ENCODE data around the gene DLX5. TPM values are rescaled to one million over a fixed set of nuclear protein-coding genes. Genes with fewer than 3 reads are reported as not detected.
"Not testable (repeated sequence)": the region's sequence is repeated elsewhere in the genome, so short reads cannot be mapped to it uniquely, and the experiment has no call there.

DLX5 gene
- total RNA-seq (under 1 TPM in 1 of 2 donors, not detected in 1; 0.50 TPM), polyA plus RNA-seq (ENCODE audit: insufficient read length in 2 of 2) (not detected)
- long read RNA-seq, donor 1, result 0 reads
- long read RNA-seq, donor 2, result 0 reads
- long read RNA-seq, donor 3, result 0 reads
- long read RNA-seq, donor 4, partial matches to known transcripts, result 0 of 6 reads
- long read RNA-seq, donor 4, other reads (novel, unspliced or antisense), result 0 of 6 reads

GRCh38 chr7:97024209-97025129 is at the start of gene DLX5:
Gene DLX5, minus strand, starts transcription at chr7:97024831. Its CDS starts 208 bp downstream, at chr7:97024623.
- H3K9me3 ChIP-seq (ENCODE audit: control insufficient read depth, insufficient read depth, low read length), result no peaks in the 10 kb centered on the region
- no peaks in the 10 kb centered on the region for H3K36me3 ChIP-seq (ENCODE audit: control insufficient read depth, insufficient read depth, low read length)
- H3K27me3 ChIP-seq (ENCODE audit: control insufficient read depth, insufficient read depth, low read length), result peaks cover 86% of the 10 kb centered on the region
- H3K4me3 ChIP-seq (ENCODE audit: low read depth, low read length), result peak within 1 kb of the TSS; percentile 36
- H3K27ac ChIP-seq (ENCODE audit: low read depth, low read length), result no peak within 1 kb of the TSS
- DNase-seq (ENCODE audit: low read depth in 4 of 6, low spot score in 6 of 6), result peak in 2 of 6 donors; percentile 44 to 76
- H3K4me1 ChIP-seq (ENCODE audit: control insufficient read depth, insufficient read depth, low read length), result peaks cover 51% of the 10 kb centered on the region
- 2% methylated on average over 49 of the region's 60 CpGs for WGBS (ENCODE audit: insufficient coverage)

GRCh38 chr7:97072025-97072424 is 47.4 kb upstream of the DLX5 start:
- H3K4me1 ChIP-seq (ENCODE audit: control insufficient read depth, insufficient read depth, low read length); DNase-seq (ENCODE audit: low read depth in 4 of 6, low spot score in 6 of 6); H3K36me3 ChIP-seq (ENCODE audit: control insufficient read depth, insufficient read depth, low read length); H3K9me3 ChIP-seq (ENCODE audit: control insufficient read depth, insufficient read depth, low read length); H3K27ac ChIP-seq (ENCODE audit: low read depth, low read length); H3K27me3 ChIP-seq (ENCODE audit: control insufficient read depth, insufficient read depth, low read length); H3K4me3 ChIP-seq (ENCODE audit: low read depth, low read length): not testable (repeated sequence)
- no CpG with 5 or more reads among the region's 2 CpGs for WGBS (ENCODE audit: insufficient coverage)

- no peak overlapping the region for H3K27ac ChIP-seq (ENCODE audit: low read depth, low read length)
- 52% methylated on average over 3 of the region's 5 CpGs for WGBS (ENCODE audit: insufficient coverage)
- H3K36me3 ChIP-seq (ENCODE audit: control insufficient read depth, insufficient read depth, low read length), result no peaks in the 10 kb centered on the region
- H3K4me3 ChIP-seq (ENCODE audit: low read depth, low read length), result no peak overlapping the region
- H3K27me3 ChIP-seq (ENCODE audit: control insufficient read depth, insufficient read depth, low read length), result no peaks in the 10 kb centered on the region
- DNase-seq (ENCODE audit: low read depth in 4 of 6, low spot score in 6 of 6), result peak; percentile 2 to 86 (median 30)
- H3K4me1 ChIP-seq (ENCODE audit: control insufficient read depth, insufficient read depth, low read length), result no peaks in the 10 kb centered on the region
- H3K9me3 ChIP-seq (ENCODE audit: control insufficient read depth, insufficient read depth, low read length), result no peaks in the 10 kb centered on the region
Measured at GRCh38 chr7:97064972-97065587, 40.4 kb upstream of the DLX5 start.

GRCh38 chr7:97064020-97064419 is 39.4 kb upstream of the DLX5 start:
- Histone ChIP-seq H3K4me3 (ENCODE audit: low read depth, low read length) (no peak overlapping the region), H3K9me3 (ENCODE audit: control insufficient read depth, insufficient read depth, low read length) (no peaks in the 10 kb centered on the region), H3K27ac (ENCODE audit: low read depth, low read length) (no peak overlapping the region), H3K36me3 (ENCODE audit: control insufficient read depth, insufficient read depth, low read length) (no peaks in the 10 kb centered on the region), H3K4me1 (ENCODE audit: control insufficient read depth, insufficient read depth, low read length) (no peaks in the 10 kb centered on the region), H3K27me3 (ENCODE audit: control insufficient read depth, insufficient read depth, low read length) (no peaks in the 10 kb centered on the region)
- no CpG with 5 or more reads among the region's 3 CpGs for WGBS (ENCODE audit: insufficient coverage)
- no peak for DNase-seq (ENCODE audit: low read depth in 4 of 6, low spot score in 6 of 6)

GRCh38 chr7:97043281-97043680 is 18.6 kb upstream of the DLX5 start:
- 88% methylated on average over 1 of the region's 2 CpGs for WGBS (ENCODE audit: insufficient coverage)
- no peaks in the 10 kb centered on the region for H3K9me3 ChIP-seq (ENCODE audit: control insufficient read depth, insufficient read depth, low read length)
- no peak for DNase-seq (ENCODE audit: low read depth in 4 of 6, low spot score in 6 of 6)
- H3K4me3 ChIP-seq (ENCODE audit: low read depth, low read length), result no peak overlapping the region
- no peaks in the 10 kb centered on the region for H3K36me3 ChIP-seq (ENCODE audit: control insufficient read depth, insufficient read depth, low read length)
- H3K27me3 ChIP-seq (ENCODE audit: control insufficient read depth, insufficient read depth, low read length), result no peaks in the 10 kb centered on the region
- no peak overlapping the region for H3K27ac ChIP-seq (ENCODE audit: low read depth, low read length)
- no peaks in the 10 kb centered on the region for H3K4me1 ChIP-seq (ENCODE audit: control insufficient read depth, insufficient read depth, low read length)

- no peaks in the 10 kb centered on the region for H3K27me3 ChIP-seq (ENCODE audit: control insufficient read depth, insufficient read depth, low read length)
- H3K9me3 ChIP-seq (ENCODE audit: control insufficient read depth, insufficient read depth, low read length), result no peaks in the 10 kb centered on the region
- 86% methylated on average over 2 of the region's 5 CpGs for WGBS (ENCODE audit: insufficient coverage)
Measured at GRCh38 chr7:97039374-97040065, 14.9 kb upstream of the DLX5 start.

GRCh38 chr7:97034213-97034852 is 9.7 kb upstream of the DLX5 start:
- H3K4me3 ChIP-seq (ENCODE audit: low read depth, low read length); H3K4me1 ChIP-seq (ENCODE audit: control insufficient read depth, insufficient read depth, low read length); H3K27me3 ChIP-seq (ENCODE audit: control insufficient read depth, insufficient read depth, low read length); H3K9me3 ChIP-seq (ENCODE audit: control insufficient read depth, insufficient read depth, low read length); DNase-seq (ENCODE audit: low read depth in 4 of 6, low spot score in 6 of 6); H3K27ac ChIP-seq (ENCODE audit: low read depth, low read length); H3K36me3 ChIP-seq (ENCODE audit: control insufficient read depth, insufficient read depth, low read length): not testable (repeated sequence)
- WGBS (ENCODE audit: insufficient coverage), result 92% methylated on average over 25 of the region's 30 CpGs

More at GRCh38 chr7:97039374-97040065, 14.9 kb upstream of the DLX5 start:
- no peaks in the 10 kb centered on the region for H3K36me3 ChIP-seq (ENCODE audit: control insufficient read depth, insufficient read depth, low read length)
- H3K4me3 ChIP-seq (ENCODE audit: low read depth, low read length), result no peak overlapping the region
- no peaks in the 10 kb centered on the region for H3K4me1 ChIP-seq (ENCODE audit: control insufficient read depth, insufficient read depth, low read length)
- no peak overlapping the region for H3K27ac ChIP-seq (ENCODE audit: low read depth, low read length)
- no peak for DNase-seq (ENCODE audit: low read depth in 4 of 6, low spot score in 6 of 6)

GRCh38 chr7:97027427-97028234 is 3.0 kb upstream of the DLX5 start:
- peaks cover 32% of the 10 kb centered on the region for H3K4me1 ChIP-seq (ENCODE audit: control insufficient read depth, insufficient read depth, low read length)
- peak in 5 of 6 donors; percentile 70 to 96 (median 81) for DNase-seq (ENCODE audit: low read depth in 4 of 6, low spot score in 6 of 6)
- no peaks in the 10 kb centered on the region for H3K36me3 ChIP-seq (ENCODE audit: control insufficient read depth, insufficient read depth, low read length)
- WGBS (ENCODE audit: insufficient coverage), result under 1% methylated on average over 11 of the region's 23 CpGs
- peak overlapping the region; percentile 45 for H3K4me3 ChIP-seq (ENCODE audit: low read depth, low read length)
- no peak overlapping the region for H3K27ac ChIP-seq (ENCODE audit: low read depth, low read length)
- H3K9me3 ChIP-seq (ENCODE audit: control insufficient read depth, insufficient read depth, low read length), result no peaks in the 10 kb centered on the region
- peaks cover 57% of the 10 kb centered on the region for H3K27me3 ChIP-seq (ENCODE audit: control insufficient read depth, insufficient read depth, low read length)

Measured in spinal cord (tissue), 10 donors.